GM19035 (cell line): Measurements from ENCODE around the gene C17orf107.

ENCODE experiments used
- ATAC-seq: cut with Tn5 transposase; IDR thresholded peaks from one replicate; pipeline ENCODE4 v1.9.1; 2021; ENCODE audit not compliant: unreplicated experiment

C17orf107 gene

DNA sequence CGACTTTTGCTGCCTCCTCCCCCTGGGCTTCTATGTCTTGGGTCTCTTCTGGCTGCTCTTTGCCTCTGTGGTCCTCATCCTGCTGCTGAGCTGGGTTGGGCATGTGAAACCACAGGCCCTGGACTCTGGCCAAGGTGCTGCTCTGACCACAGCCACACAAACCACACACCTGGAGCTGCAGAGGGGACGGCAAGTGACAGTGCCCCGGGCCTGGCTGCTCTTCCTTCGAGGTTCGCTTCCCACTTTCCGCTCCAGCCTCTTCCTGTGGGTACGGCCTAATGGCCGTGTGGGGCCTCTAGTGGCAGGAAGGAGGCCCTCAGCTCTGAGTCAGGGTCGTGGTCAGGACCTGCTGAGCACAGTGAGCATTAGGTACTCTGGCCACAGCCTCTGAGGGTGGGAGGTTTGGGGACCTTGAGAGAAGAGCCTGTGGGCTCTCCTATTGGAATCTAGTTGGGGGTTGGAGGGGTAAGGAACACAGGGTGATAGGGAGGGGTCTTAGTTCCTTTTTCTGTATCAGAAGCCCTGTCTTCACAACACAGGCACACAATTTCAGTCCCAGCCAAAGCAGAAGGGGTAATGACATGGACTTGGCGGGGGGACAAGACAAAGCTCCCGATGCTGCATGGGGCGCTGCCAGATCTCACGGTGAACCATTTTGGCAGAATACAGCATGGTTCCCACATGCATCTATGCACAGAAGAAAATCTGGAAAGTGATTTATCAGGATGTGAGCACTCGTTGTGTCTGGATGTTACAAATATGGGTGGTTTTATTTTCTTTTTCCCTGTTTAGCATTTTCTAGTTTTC lies 35.0 kb downstream of the C17orf107 start:
- ATAC-seq: no peak

DNA sequence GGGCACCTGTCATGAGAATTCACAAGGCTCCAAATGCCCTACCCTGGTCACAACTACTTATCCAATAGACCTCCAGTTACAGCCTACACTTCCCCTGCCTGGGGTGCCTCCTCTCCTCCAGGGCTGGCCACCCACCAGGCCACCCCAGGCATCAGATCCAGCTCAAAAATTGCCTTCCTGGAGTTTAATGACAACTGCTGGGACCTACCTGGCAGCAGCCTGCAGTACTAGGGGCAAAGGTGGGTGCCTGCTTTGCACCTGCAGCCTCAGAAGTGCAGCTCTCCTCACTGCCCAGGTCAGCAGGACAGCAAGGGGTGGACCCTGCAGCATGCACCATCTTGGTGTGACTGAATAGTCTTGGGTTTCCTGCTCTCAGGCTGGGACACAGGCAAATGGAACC lies 36.3 kb downstream of the C17orf107 start:
- no peak for ATAC-seq

DNA sequence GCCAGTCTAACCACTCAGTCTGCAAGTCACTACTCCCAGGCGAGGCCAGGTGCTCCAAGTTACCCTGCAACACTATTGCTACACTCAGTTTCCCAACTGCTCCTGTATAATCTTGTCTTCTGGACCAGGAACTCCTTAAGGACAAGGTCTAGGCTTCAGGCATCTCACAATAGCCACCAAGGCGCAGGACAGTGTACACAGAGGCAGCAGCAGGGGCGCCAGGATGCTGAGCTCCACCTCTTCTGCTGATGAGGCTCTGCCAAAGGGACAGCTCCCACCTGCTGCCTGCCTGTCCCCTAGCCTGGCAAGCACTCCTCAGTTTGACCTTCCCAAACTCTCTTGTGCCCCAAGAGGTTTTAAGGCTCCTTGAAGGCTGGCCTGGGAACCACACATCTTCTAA lies 37.1 kb downstream of the C17orf107 start:
- no peak for ATAC-seq

DNA sequence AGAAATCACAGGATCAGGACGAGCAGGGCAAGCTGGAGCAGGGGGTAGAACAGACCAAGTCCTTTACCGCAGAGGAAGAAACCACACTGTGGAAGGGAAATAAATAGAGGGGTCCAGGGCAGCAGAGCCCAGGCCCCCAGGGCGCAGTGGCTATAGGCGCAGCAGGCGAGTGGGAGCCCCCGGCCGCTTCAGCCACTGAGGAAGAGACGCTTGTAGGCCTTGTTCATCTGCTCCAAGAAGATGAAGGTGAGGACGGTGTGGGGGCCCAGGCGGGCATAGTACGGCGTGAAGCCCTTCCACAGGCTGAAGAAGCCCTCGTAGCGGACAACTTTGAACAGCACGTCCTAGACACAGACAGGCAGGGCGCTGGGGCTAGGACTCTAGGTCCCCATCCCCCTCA lies 38.2 kb downstream of the C17orf107 start:
- ATAC-seq: no peak

DNA sequence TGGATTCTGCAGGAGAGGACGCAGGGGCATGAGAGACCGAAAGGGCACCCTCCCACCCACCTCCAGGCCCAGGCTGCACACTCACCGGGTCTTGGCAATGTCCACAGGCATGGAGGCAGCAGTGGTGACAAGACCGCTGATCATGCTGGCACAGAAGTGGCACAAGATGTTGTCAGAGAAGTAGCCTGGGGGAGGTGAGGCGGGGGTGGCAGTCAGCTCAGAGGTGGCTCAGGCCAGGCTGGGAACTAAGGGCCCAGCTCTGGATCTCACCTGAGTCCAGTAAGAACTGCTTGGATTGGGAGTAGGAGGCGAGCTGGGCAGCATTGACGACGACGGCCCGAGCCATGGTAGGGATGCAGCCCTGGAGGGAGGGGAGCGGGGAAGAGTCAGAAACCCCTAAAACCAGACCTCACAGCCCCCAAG lies 38.7 kb downstream of the C17orf107 start:
- ATAC-seq: no peak

DNA sequence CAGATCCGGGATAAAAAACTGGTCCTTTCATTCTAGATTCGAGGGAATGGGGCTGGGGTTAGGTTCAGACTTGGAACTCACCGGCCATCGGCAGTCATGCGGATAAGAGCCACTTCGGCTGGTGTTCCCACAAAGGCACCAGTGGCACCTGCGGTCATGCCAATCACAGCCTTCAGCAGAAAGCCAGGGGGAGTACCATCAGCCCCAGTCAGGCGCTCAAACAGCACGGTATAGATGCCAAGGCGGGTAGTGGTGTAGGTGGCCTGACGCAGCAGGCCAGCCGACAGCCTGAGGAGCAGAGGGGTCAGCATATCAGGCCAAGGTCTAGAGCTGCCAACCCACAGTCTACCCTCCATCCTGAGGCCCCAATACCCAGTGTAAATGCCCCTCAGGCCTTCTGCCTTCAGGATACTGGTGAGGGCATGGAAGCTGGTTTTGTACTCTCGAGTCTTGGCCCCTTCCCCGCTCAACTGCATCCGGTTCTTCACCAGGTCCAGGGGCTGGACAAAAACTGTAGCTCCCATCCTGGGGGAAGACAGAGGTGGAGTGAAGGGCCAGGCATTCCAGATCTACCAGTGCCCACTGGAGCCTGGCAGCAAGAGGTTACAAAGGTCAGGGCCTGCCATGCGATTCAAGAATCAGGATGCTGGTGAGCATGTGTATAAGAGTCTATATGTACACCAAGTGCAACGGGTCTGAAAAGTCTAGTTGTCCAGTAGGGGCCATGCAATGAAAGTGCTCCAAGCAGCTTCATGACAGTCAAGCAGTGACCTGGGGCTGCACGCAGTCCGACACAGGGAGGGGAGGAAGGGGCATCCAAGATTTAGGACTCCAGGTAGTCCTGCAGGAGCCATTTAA lies 39.6 kb downstream of the C17orf107 start:
- no peak for ATAC-seq

DNA sequence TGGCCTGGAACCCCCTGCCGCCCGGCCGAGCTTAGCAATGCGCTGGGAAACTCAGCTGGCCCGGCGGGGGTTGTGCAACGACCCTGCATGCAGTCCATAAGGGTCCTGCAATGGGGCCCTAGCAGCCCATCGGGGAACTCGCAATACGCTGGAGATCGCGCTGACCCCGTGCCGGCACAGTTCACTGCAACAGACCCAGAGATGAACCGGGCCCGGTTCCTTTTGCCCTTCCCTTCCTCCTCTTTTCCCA lies 40.1 kb downstream of the C17orf107 start:
- no peak for ATAC-seq

DNA sequence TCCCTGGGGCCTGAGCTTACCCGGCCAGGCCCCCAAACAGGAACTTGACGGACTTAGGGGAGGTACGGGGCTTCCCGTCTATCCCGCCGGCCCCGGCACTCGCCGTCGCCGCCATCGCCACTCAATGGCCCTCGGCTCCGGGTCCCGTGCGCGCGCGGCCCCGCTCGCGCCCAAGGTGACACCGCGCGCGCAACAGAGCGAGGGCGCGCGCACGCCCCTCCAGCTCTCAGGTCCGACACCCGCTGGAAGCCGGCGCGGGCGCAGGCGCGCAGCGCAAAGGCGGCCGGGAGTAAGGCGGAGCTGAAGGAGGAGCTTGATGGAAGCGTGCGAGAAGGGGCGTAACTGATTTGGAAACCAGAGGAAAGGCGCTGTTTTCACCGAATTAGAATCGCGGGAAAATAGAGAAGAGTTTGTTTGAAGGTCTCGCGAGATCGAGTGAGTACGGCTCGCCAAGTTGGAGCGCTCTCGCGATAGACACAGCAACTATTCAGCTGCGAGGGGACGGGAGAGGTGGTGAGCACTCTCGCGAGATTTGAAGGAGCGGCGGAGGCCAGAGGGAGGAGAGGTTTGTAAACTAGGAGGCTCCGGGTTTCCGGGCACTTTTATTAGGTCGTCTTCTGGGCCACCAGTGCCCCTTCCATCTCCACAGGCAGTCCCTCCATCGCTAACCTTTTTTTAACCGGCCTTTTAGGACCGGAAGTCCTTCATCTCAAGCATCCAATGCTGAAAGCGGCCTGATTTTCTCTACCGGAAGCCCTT lies 40.6 kb downstream of the C17orf107 start, which contains the start of the genes RNF167 and SLC25A11:
RNF167 (plus strand) TSS at position 473 of the 759 bp plus-strand sequence. CDS start 642 bp downstream, outside the sequence.
SLC25A11 (minus strand) TSS at position 251 of the 759 bp plus-strand sequence; CDS start at position 115, 136 bp downstream.
- ATAC-seq: peak; percentile 81

DNA sequence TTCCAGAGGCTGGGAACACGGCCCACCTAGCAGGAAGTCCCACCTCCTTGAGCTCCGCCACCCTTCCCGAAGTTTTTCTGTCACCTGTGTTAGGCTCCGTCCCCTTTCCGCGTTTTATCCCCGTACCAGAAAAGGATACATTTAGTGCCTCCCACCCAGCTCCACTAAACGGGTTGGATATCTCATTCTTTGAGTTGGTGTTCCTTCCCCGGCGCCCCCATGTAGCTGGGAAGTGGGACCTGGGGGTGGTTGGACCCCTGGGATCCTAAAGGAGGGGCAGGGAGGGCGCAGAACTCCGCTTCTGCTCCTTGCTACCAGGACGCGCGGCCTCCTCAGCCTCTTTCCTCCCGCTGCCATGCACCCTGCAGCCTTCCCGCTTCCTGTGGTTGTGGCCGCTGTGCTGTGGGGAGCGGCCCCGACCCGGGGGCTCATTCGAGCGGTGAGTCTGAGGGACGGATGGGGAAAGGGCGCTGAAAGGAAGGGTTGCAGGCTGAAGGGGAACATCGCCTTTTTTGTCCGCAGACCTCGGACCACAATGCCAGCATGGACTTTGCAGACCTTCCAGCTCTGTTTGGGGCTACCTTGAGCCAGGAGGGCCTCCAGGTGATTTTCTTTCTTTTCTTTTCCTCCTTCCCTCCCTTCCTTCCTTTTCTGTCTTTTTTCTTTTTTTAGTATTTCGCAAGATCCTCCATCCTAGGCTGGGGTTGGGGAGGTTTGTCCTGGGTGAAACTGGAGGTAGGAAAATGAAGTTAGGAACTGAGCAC lies 41.4 kb downstream of the C17orf107 start:
- ATAC-seq: no peak

DNA sequence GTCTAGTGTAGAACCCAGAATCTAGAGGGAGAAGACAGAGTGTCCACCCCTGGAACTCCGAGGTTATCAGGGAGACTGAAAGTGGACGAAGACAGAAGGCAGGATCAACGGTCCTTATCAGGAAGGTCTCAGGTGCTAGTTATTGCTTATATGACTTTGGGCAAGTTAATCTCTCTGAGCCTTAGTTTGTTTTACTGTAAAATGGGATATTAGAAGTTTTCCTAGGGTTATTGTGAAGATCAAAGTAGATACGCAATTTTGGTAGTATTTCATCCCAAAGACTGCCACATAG lies 41.9 kb downstream of the C17orf107 start:
- ATAC-seq: no peak

- no peak for ATAC-seq
Observed at GRCh38 chr17:4942760-4943508, 43.6 kb downstream of the C17orf107 start.

- no peak for ATAC-seq
Observed at GRCh38 chr17:4944163-4944553, 44.8 kb downstream of the C17orf107 start.

- ATAC-seq: no peak
Observed at GRCh38 chr17:4944554-4945175, 45.3 kb downstream of the C17orf107 start.

DNA sequence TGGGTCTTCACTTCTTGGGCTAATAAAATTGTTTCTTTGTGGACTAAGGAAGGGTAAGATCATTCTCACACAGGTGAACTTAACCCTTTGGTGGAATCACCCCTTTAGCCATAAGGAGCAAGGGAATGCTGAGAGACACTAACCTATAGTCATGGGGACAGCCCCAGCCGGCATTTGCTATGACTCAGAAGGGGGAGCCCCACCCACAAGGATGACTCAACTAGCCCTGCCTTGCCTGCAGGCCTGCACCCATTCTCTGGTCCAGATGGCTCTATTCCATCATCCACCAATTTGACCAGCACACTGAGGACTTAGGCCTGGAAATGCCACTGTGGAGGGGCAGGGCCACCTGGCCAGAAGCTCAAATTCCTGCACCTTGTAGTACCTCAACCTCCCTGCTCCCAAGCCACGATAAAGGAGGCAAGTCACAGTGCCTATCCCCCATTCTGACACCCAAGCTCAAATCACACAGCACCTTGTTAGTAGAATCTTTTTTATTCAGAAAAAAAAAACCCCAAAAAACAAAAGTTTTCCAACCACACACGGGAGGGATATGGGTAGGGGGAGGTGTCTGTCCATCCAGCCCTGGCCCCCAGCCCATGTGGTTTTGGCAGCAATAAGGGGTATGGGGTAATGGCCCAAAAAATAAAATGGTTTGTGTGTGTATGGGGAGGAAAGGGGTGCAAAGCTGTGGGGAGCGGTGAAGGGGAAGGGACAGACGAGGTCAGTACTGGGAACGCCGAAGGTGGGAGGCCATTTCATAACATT lies 46.0 kb downstream of the C17orf107 start:
- ATAC-seq: no peak

GRCh38 chr17:4945944-4946280 lies 46.6 kb downstream of the C17orf107 start:
- ATAC-seq: no peak

DNA sequence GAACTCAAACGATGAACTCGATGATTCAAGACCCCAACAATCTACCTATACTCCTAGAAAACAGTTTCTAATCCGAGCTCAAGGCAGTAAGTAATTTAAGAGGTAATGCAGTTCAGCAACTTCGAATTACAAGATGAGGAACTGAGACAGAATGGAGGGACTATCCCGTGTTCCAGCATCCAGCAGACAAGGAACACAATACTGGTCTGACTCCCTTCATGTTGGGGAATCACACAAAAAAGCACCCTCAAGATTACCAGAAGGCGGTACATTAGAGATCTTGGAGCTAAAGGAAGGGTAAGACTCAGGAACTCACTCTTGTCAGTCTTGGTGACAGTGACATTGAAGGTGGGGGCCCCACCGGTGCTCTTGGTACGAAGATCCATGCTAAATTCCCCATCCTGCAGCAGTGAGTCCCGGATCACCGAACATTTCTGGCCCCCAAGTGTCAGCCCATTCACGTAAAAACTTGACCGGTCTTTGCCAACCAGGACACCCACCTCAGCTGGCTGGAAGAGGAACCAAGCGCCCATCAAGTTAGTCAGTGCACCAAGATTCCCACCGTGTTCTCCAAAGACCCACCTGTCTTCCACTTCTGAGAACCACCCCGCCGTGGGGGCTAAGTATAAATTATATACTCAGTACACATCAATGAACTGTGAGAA lies 47.1 kb downstream of the C17orf107 start:
- no peak for ATAC-seq

DNA sequence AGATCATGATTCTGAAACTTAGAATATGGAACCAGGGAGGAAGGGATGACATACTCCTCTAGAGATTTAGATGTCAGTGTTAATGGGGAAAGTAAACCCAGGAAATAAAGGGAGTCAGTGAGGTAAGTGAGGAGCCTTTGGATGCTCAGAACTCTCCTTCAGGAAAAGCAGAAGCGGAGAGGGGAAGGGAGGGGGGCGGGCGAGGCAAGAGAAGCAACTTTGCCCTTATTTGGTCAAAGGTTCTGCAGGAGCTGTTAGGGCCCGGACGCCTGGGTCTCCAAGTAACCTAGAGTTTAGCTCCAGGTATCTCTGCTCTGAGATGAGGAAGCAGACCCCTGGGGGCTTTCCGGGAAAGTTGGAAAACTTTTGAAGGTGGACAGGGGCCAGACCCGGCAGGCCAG lies 47.7 kb downstream of the C17orf107 start:
- ATAC-seq: no peak

GRCh38 chr17:4947411-4948165 lies 48.3 kb downstream of the C17orf107 start:
- no peak for ATAC-seq
